AG09309 (cell line): ENCODE data around the gene PXT1.

Source experiments
- DNase-seq: peaks from one replicate; pipeline ENCODE4 v3.0.0-alpha.2; 2010; ENCODE audit warnings: low read depth
- H3K4me3 ChIP-seq: 2 replicates; pipeline ENCODE4 v1.5.1; 2011; ENCODE audit warnings: mild to moderate bottlenecking, low read depth, low read length, moderate library complexity; ENCODE audit not compliant: control insufficient read depth
- CTCF ChIP-seq: IDR thresholded peaks from 2 replicates; pipeline ENCODE4 v1.5.1; 2011; ENCODE audit warnings: mild to moderate bottlenecking, low read depth, low read length, inconsistent platforms; ENCODE audit not compliant: insufficient read depth, control insufficient read depth; ENCODE audit errors: missing control alignments

The PXT1 gene

GRCh38 chr6:36479256-36479655, 36.6 kb upstream of the PXT1 start:
- no peak for DNase-seq
- no peak overlapping the region for H3K4me3 ChIP-seq
- TF ChIP-seq CTCF: no peak

DNA sequence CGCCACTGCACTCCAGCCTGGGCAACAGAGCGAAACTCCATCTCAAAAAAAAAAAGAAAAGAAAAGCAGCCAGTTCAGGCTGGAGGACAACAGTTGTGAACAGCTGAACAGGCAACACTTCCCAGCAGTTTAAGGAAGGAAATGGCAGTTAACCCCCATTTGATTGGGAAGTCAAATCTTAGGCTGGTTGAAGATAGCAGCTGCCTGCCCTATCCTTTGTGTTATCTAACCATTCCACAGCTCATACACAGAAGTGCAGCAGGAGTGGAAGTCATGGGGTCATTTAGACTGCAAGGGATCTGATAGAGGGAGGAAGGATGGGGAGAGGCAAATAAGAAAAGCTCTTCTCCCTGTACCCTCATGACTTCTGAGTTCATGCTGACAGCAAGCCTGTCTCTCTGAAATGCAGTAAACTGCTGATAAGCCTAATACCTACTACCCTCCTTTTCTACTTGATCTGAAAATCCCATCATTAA, 35.4 kb upstream of the PXT1 start:
- DNase-seq: no peak
- no peak for TF ChIP-seq CTCF
- no peak overlapping the region for H3K4me3 ChIP-seq

DNA sequence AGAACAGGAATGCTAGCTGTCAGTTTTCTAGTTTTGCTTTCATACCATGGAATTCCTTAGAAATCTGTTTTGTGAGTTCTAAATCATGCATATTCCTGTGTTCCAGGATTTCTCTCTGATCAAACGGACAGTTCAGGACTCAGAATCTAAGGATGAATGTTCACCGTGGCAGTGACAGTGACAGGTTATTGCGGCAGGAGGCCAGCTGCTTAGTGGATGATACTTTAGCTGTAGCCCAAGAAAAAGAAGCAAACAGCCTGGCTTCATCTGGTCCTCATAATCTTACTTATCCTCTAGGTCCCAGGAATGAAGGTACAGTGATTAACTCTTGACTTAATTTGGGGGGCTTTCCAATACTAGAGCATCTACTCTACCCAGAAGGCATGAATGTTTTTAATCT, 27.3 kb upstream of the PXT1 start:
- TF ChIP-seq CTCF: no peak
- H3K4me3 ChIP-seq: no peak overlapping the region
- no peak for DNase-seq

GRCh38 chr6:36469148-36469661, 26.6 kb upstream of the PXT1 start:
- no peak for DNase-seq
- TF ChIP-seq CTCF: no peak
- no peak overlapping the region for H3K4me3 ChIP-seq

DNA sequence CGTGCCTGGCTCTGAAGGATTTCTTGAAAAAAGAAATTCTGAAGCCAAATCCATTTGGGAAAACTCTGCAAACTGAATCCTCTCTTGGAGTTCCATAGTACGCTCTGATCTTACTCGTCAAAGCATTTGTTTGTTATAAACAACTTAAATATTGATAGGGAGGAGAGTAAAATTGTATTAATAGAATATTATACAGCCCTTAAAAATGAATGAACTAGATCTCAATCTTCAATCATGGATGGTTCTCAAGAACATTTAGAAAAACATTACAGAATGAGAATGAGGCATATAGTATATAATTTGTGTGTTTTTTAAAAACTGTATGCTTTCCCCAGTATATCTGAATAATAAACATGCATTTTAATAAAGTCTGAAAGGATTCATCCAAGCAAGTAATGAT, 25.0 kb upstream of the PXT1 start:
- no peak for DNase-seq
- no peak overlapping the region for H3K4me3 ChIP-seq
- TF ChIP-seq CTCF: no peak

- no peak for DNase-seq
- H3K4me3 ChIP-seq: no peak overlapping the region
- no peak for TF ChIP-seq CTCF
Observed at GRCh38 chr6:36464233-36464632, 21.6 kb upstream of the PXT1 start.

DNA sequence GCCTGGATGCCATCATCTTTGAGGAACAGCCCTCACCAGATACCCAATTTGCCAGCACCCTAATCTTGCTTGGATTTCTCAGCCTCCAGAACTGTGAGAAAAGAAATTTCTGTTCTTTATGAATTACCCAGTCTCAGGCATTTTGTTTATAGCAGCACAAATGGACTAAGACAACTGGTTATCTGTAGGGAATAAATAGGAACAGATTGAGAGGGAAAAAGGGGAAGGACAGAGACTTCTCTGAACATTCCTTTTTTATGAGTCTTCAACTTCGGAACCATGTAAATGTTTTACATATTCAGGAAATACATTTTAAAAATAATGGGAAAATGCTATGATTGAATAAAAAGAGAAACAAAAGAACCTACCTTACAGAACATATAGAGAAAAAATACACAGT, 21.0 kb upstream of the PXT1 start:
- no peak overlapping the region for H3K4me3 ChIP-seq
- DNase-seq: peak; percentile 34
- no peak for TF ChIP-seq CTCF
